ENCODE results near the gene USP40. TPM values are rescaled to one million over a fixed set of nuclear protein-coding genes. Genes with fewer than 3 reads are reported as not detected.
"Not testable (repeated sequence)": the region's sequence is repeated elsewhere in the genome, so short reads cannot be mapped to it uniquely, and the experiment has no call there.

USP40 gene
- total RNA-seq, 1 experiment from 2014 or later = 34.9 TPM

GRCh38 chr2:233583217-233583965 is 16.8 kb upstream of the USP40 start:
- ATAC-seq; DNase-seq (ENCODE audit: low read depth, low spot score); H3K9ac ChIP-seq (ENCODE audit: low read length); intact Hi-C loops (cut with micrococcal nuclease); H3K36me3 ChIP-seq (ENCODE audit: control insufficient read depth in 1 of 2, insufficient read depth in 2 of 2, low read length in 2 of 2); RAD21 ChIA-PET (ENCODE audit: low non-redundant PET in 1 of 2, low total read pairs in 2 of 2, uncharacterized antibody in 2 of 2, unreplicated experiment in 2 of 2); H4K20me1 ChIP-seq (ENCODE audit: insufficient read depth); H3K27ac ChIP-seq (ENCODE audit: low read depth, low read length); H3K4me2 ChIP-seq (ENCODE audit: low read length); H2AFZ ChIP-seq (ENCODE audit: low read depth, low read length, poor library complexity, severe bottlenecking); BruUV-seq (replicated peaks); H3K27me3 ChIP-seq (ENCODE audit: insufficient read depth, low read length); H3K4me1 ChIP-seq (ENCODE audit: control insufficient read depth in 1 of 2, insufficient read depth in 2 of 2, low read length in 2 of 2); H3K9me3 ChIP-seq (ENCODE audit: control insufficient read depth in 1 of 2, insufficient read depth in 1 of 2, low read depth in 1 of 2, low read length in 2 of 2); CTCF ChIA-PET; POLR2A ChIA-PET; H3K4me3 ChIP-seq (replicated peaks in 1 of 2; ENCODE audit: low read depth in 1 of 2, low read length in 2 of 2); H3K79me2 ChIP-seq (ENCODE audit: insufficient read depth, low read length); H3K9me2 ChIP-seq (ENCODE audit: insufficient read depth): not testable (repeated sequence)

GRCh38 chr2:233577341-233577740 is 10.8 kb upstream of the USP40 start:
- POLR2A ChIA-PET; H3K79me2 ChIP-seq (ENCODE audit: insufficient read depth, low read length); CTCF ChIA-PET; DNase-seq (ENCODE audit: low read depth, low spot score); ATAC-seq; intact Hi-C loops (cut with micrococcal nuclease); H3K4me3 ChIP-seq (replicated peaks in 1 of 2; ENCODE audit: low read depth in 1 of 2, low read length in 2 of 2); H3K27me3 ChIP-seq (ENCODE audit: insufficient read depth, low read length); H3K36me3 ChIP-seq (ENCODE audit: control insufficient read depth in 1 of 2, insufficient read depth in 2 of 2, low read length in 2 of 2); RAD21 ChIA-PET (ENCODE audit: low non-redundant PET in 1 of 2, low total read pairs in 2 of 2, uncharacterized antibody in 2 of 2, unreplicated experiment in 2 of 2); H2AFZ ChIP-seq (ENCODE audit: low read depth, low read length, poor library complexity, severe bottlenecking); BruUV-seq (replicated peaks); H3K4me2 ChIP-seq (ENCODE audit: low read length); H3K4me1 ChIP-seq (ENCODE audit: control insufficient read depth in 1 of 2, insufficient read depth in 2 of 2, low read length in 2 of 2); H4K20me1 ChIP-seq (ENCODE audit: insufficient read depth); H3K9me2 ChIP-seq (ENCODE audit: insufficient read depth); H3K27ac ChIP-seq (ENCODE audit: low read depth, low read length); H3K9me3 ChIP-seq (ENCODE audit: control insufficient read depth in 1 of 2, insufficient read depth in 1 of 2, low read depth in 1 of 2, low read length in 2 of 2); H3K9ac ChIP-seq (ENCODE audit: low read length): not testable (repeated sequence)

- Histone ChIP-seq H3K27me3 (ENCODE audit: insufficient read depth, low read length) (0 out of 2 replicates have a peak, but pooled peaks cover 2% of the 10 kb centered on the region), H3K36me3 (ENCODE audit: control insufficient read depth in 1 of 2, insufficient read depth in 2 of 2, low read length in 2 of 2) (no peaks in the 10 kb centered on the region), H3K9me2 (ENCODE audit: insufficient read depth) (no peaks in the 10 kb centered on the region), H4K20me1 (ENCODE audit: insufficient read depth) (no peaks in the 10 kb centered on the region), H2AFZ (ENCODE audit: low read depth, low read length, poor library complexity, severe bottlenecking) (no peak overlapping the region), H3K79me2 (ENCODE audit: insufficient read depth, low read length) (no peaks in the 10 kb centered on the region), H3K4me1 (ENCODE audit: control insufficient read depth in 1 of 2, insufficient read depth in 2 of 2, low read length in 2 of 2) (no peaks in the 10 kb centered on the region), H3K4me2 (ENCODE audit: low read length) (no peak overlapping the region), H3K4me3 (replicated peaks in 1 of 2; ENCODE audit: low read depth in 1 of 2, low read length in 2 of 2) (no peak overlapping the region), H3K9me3 (ENCODE audit: control insufficient read depth in 1 of 2, insufficient read depth in 1 of 2, low read depth in 1 of 2, low read length in 2 of 2) (no peaks in the 10 kb centered on the region), H3K9ac (ENCODE audit: low read length) (no peak overlapping the region), H3K27ac (ENCODE audit: low read depth, low read length) (no peak overlapping the region)
- ChIA-PET RAD21 (ENCODE audit: low non-redundant PET in 1 of 2, low total read pairs in 2 of 2, uncharacterized antibody in 2 of 2, unreplicated experiment in 2 of 2) (no interaction called here), CTCF (no interaction called here), POLR2A (no interaction called here)
- DNase-seq (ENCODE audit: low read depth, low spot score) (no peak), ATAC-seq (no peak)
- intact Hi-C loops (cut with micrococcal nuclease) = no loop called here
- BruUV-seq (replicated peaks) = no TSS peak
- TF ChIP-seq EZH2phosphoT487 (IDR thresholded peaks at IDR 0.05; ENCODE audit: borderline replicate concordance) = no peak
- TF ChIP-seq POLR2AphosphoS5 (IDR thresholded peaks at IDR 0.05; ENCODE audit: low read depth, low read length) = no peak
- no peak for TF ChIP-seq ZBTB33 (IDR thresholded peaks at IDR 0.05; ENCODE audit: extremely low read depth, insufficient replicate concordance, low read length)
- no peak for TF ChIP-seq CEBPB (IDR thresholded peaks at IDR 0.05; ENCODE audit: low read depth)
- no peak for TF ChIP-seq POLR2A (IDR thresholded peaks at IDR 0.05; ENCODE audit: borderline replicate concordance, extremely low read depth, insufficient read depth, insufficient read length)
- TF ChIP-seq ZFX (IDR thresholded peaks at IDR 0.05) = no peak
- TF ChIP-seq REST (IDR thresholded peaks at IDR 0.05; ENCODE audit: low read depth) = no peak
These were observed 5.9 kb upstream of the USP40 start for GRCh38 chr2:233572468-233572867.

All from HCT116 (cell line).